Esophagus muscularis mucosa (tissue), 4 donors: ENCODE data around the gene IGDCC3. TPM values are rescaled to one million over a fixed set of nuclear protein-coding genes. Genes with fewer than 3 reads are reported as not detected.

Experiments used
- DNase-seq: peaks from one replicate; pipeline ENCODE4 v3.0.0-alpha.2; 2017; ENCODE audit errors: extremely low spot score
- H3K27ac ChIP-seq, 4 donors: fragments of 200-600 bp; sonication (generic); replicated peaks in 1 of 4; 1 replicate in 3 of 4; 2 replicates in 1 of 4; pipeline ENCODE4 v1.5.1; 2016 to 2019; ENCODE audit warnings: mild to moderate bottlenecking in 1 of 4
- H3K27me3 ChIP-seq, 4 donors: fragments of 200-600 bp; sonication (generic); one replicate each; pipeline versions ENCODE4 v1.5.1 to v1.6.0; 2016 to 2019
- H3K36me3 ChIP-seq, 4 donors: fragments of 200-600 bp; sonication (generic); one replicate each; pipeline ENCODE4 v1.5.1; 2016 to 2019
- H3K4me1 ChIP-seq, 4 donors: fragments of 200-600 bp; sonication (generic); one replicate each; pipeline ENCODE4 v1.5.1; 2016 to 2019
- H3K4me3 ChIP-seq, 4 donors: fragments of 200-600 bp; sonication (generic); 1 replicate in 2 of 4; 2 replicates in 2 of 4; pipeline ENCODE4 v1.5.1; 2016 to 2019; ENCODE audit warnings: mild to moderate bottlenecking in 4 of 4, moderate library complexity in 1 of 4
- H3K9me3 ChIP-seq, 4 donors: fragments of 200-600 bp; sonication (generic); 1 replicate in 3 of 4; 2 replicates in 1 of 4; pipeline ENCODE4 v1.5.1; 2016 to 2019
- EP300 ChIP-seq: sonication (generic); formaldehyde crosslinking; IDR thresholded peaks from one replicate; pipeline ENCODE4 v1.6.1; 2017; ENCODE audit warnings: antibody characterized with exemption
- POLR2A ChIP-seq: fragments of 450-650 bp; IDR thresholded peaks from one replicate; pipeline ENCODE4 v1.6.1; 2017; ENCODE audit warnings: antibody characterized with exemption, moderate library complexity, mild to moderate bottlenecking, low read depth
- POLR2AphosphoS5 ChIP-seq, 2 donors: sonication (generic); formaldehyde crosslinking; IDR thresholded peaks; one replicate each; pipeline ENCODE4 v1.6.1; 2017; ENCODE audit warnings: antibody characterized with exemption in 2 of 2
- WGBS: methylation state at CpG from one replicate; pipeline ENCODE4 v1.1.5; 2018; 5-methylcytosine and 5-hydroxymethylcytosine counted together
- intact Hi-C: fragments of 100-400 bp; cut with DNase I; formaldehyde crosslinking; loops from one replicate; pipeline ENCODE4 v1.15.1; 2023
- total RNA-seq, 4 donors: library from RNA; depleted of rRNA; stranded (reverse); fragments of >200 nt; gene quantifications; one replicate each; pipeline versions ENCODE4 v1.1.0 to v1.2.1, GENCODE V29; 2016
- TF ChIP-seq, protein P1 (sequence below), 3 experiments: fragments of 200-600 bp in 2 of 3; fragments of 450-650 bp in 1 of 3; sonication (generic) in 2 of 3; IDR thresholded peaks; one replicate each; pipeline ENCODE4 v1.5.1; 2017 to 2019; ENCODE audit warnings: antibody characterized with exemption in 3 of 3, mild to moderate bottlenecking in 2 of 3, moderate library complexity in 1 of 3

IGDCC3 gene
- total RNA-seq, 4 donors from 2014 or later, result 0.17 TPM; not detected in 3

DNA sequence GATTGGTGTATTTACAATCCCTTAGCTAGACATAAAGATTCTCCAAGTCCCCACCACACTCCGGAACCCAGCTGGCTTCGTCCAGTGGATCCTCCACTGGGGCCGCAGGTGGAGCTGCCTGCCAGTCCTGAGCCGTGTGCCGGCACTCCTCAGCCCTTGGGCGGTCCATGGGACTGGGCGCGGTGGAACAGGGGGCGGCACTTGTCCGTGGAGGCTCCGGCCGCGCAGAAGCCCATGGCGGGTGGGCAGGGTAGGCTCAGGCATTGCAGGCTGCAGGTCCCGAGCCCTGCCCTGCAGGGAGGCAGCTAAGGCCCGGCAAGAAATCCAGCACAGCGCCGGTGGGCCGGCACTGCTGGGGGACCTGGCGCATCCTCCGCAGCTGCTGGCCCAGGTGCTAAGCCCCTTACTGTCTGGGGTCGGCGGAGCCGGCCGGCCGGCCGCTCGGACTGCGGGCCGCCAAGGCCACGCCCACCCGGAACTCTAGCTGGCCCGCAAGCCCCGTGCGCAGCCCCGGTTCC lies 76.8 kb downstream of the IGDCC3 start:
- H3K4me1 ChIP-seq, result peaks cover 10 to 40% (median 35%) of the 10 kb centered on the region in 4 donors
- no peak overlapping the region for H3K4me3 ChIP-seq
- 96% methylated on average over 17 of the region's 36 CpGs for WGBS
- H3K9me3 ChIP-seq, result no peaks in the 10 kb centered on the region
- intact Hi-C loops, result no loop called here
- H3K27ac ChIP-seq, result no peak overlapping the region
- TF ChIP-seq EP300 (no peak), POLR2A (no peak), POLR2AphosphoS5 (IDR thresholded peaks at IDR 0.05) (no peak)
- TF ChIP-seq, protein P1, sequence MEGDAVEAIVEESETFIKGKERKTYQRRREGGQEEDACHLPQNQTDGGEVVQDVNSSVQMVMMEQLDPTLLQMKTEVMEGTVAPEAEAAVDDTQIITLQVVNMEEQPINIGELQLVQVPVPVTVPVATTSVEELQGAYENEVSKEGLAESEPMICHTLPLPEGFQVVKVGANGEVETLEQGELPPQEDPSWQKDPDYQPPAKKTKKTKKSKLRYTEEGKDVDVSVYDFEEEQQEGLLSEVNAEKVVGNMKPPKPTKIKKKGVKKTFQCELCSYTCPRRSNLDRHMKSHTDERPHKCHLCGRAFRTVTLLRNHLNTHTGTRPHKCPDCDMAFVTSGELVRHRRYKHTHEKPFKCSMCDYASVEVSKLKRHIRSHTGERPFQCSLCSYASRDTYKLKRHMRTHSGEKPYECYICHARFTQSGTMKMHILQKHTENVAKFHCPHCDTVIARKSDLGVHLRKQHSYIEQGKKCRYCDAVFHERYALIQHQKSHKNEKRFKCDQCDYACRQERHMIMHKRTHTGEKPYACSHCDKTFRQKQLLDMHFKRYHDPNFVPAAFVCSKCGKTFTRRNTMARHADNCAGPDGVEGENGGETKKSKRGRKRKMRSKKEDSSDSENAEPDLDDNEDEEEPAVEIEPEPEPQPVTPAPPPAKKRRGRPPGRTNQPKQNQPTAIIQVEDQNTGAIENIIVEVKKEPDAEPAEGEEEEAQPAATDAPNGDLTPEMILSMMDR (IDR thresholded peaks at IDR 0.05), result no peak
- no peak for DNase-seq
- H3K27me3 ChIP-seq, result no peaks in the 10 kb centered on the region
- no peaks in the 10 kb centered on the region for H3K36me3 ChIP-seq

DNA sequence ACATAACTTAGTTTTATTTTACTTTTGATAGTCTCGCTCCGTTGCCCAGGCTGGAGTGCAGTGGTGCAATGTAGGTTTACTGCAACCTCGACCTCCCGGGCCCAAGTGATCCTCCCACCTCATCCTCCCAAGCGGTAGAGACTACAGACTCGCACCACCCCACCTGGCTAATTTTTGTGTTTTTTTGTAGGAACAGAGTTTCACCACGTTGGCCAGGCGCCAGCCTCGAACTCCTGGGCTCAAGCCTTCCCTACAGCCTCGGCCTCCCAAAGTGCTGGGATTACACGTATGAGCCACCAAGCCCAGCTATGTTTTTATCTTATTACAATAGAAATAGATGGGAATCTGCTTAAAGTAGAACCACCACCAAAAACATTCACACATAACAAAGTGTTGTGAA lies 79.1 kb downstream of the IGDCC3 start:
- Histone ChIP-seq H3K4me3 (no peak overlapping the region), H3K4me1 (peaks cover 14 to 36% (median 29%) of the 10 kb centered on the region in 4 donors), H3K27ac (no peak overlapping the region), H3K36me3 (no peaks in the 10 kb centered on the region), H3K27me3 (no peaks in the 10 kb centered on the region), H3K9me3 (no peaks in the 10 kb centered on the region)
- 83% methylated on average over 11 of the region's 11 CpGs for WGBS
- no peak for DNase-seq
- TF ChIP-seq, protein P1 (IDR thresholded peaks at IDR 0.05), result no peak
- TF ChIP-seq POLR2AphosphoS5 (IDR thresholded peaks at IDR 0.05), result no peak
- TF ChIP-seq EP300, result no peak
- no peak for TF ChIP-seq POLR2A
- intact Hi-C loops, result loop anchor here (5.0 kb wide), 1 partner anchor 111 kb away; the partner anchor contains the start of gene CLPX

- WGBS, result 84% methylated on average over 1 of the region's 1 CpG
Observed at GRCh38 chr15:65292938-65293518, 84.8 kb downstream of the IGDCC3 start.

DNA sequence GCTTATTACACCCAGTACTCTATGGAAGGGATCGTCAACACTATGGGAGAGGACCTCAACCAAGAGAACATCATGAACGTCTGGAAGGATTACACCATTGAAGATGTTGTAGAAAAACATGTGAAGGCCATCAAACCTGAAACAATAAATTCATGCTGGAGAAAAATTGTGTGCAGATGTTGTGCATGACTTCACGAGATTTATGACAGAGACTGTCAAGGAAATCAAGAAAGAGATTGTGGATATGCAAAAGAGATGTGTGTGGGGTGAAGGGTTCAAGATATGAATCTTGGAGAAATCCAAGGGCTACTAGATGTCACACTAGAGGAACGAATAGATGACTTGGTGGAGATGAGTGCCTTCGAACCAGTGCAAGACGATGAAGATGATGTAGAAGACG lies 87.6 kb downstream of the IGDCC3 start:
- WGBS, result 83% methylated on average over 7 of the region's 7 CpGs
- Histone ChIP-seq H3K36me3 (no peaks in the 10 kb centered on the region), H3K27ac (no peak overlapping the region), H3K9me3 (no peaks in the 10 kb centered on the region), H3K4me1 (peaks cover 13 to 17% (median 15%) of the 10 kb centered on the region in 4 donors), H3K4me3 (no peak overlapping the region), H3K27me3 (no peaks in the 10 kb centered on the region)
- DNase-seq, result no peak
- TF ChIP-seq POLR2A, result no peak
- no peak for TF ChIP-seq POLR2AphosphoS5 (IDR thresholded peaks at IDR 0.05)
- TF ChIP-seq, protein P1 (IDR thresholded peaks at IDR 0.05), result no peak
- TF ChIP-seq EP300, result no peak
- intact Hi-C loops, result no loop called here

More at GRCh38 chr15:65292938-65293518, 84.8 kb downstream of the IGDCC3 start:
- Histone ChIP-seq H3K4me3 (no peak overlapping the region), H3K27ac (no peak overlapping the region), H3K36me3 (no peaks in the 10 kb centered on the region), H3K4me1 (peaks cover 8 to 28% (median 21%) of the 10 kb centered on the region in 4 donors), H3K27me3 (no peaks in the 10 kb centered on the region), H3K9me3 (no peaks in the 10 kb centered on the region)
- no peak for DNase-seq
- intact Hi-C loops, result no loop called here
- no peak for TF ChIP-seq POLR2A
- TF ChIP-seq, protein P1 (IDR thresholded peaks at IDR 0.05), result no peak
- TF ChIP-seq EP300, result no peak
- TF ChIP-seq POLR2AphosphoS5 (IDR thresholded peaks at IDR 0.05), result no peak
